Sigmoid colon (tissue), 4 donors: ENCODE measurements around the gene KRTAP12-3.

Source experiments
- CTCF ChIP-seq, 4 experiments: fragments of 450-650 bp in 3 of 4; fragments of 200-600 bp in 1 of 4; IDR thresholded peaks; one replicate each; pipeline ENCODE4 v1.5.1; 2016 to 2019; ENCODE audit warnings: antibody characterized with exemption in 4 of 4, mild to moderate bottlenecking in 3 of 4, moderate library complexity in 2 of 4
- EP300 ChIP-seq, 4 donors: sonication (generic); formaldehyde crosslinking; IDR thresholded peaks; one replicate each; pipeline ENCODE4 v1.6.1; 2017; ENCODE audit warnings: antibody characterized with exemption in 4 of 4
- POLR2A ChIP-seq, 2 donors: fragments of 450-650 bp; IDR thresholded peaks; one replicate each; pipeline ENCODE4 v1.6.1; 2016; ENCODE audit warnings: antibody characterized with exemption in 2 of 2, mild to moderate bottlenecking in 2 of 2, moderate library complexity in 2 of 2
- POLR2AphosphoS5 ChIP-seq, 4 donors: sonication (generic); formaldehyde crosslinking; IDR thresholded peaks; one replicate each; pipeline ENCODE4 v1.6.1; 2017; ENCODE audit warnings: antibody characterized with exemption in 4 of 4

DNA sequence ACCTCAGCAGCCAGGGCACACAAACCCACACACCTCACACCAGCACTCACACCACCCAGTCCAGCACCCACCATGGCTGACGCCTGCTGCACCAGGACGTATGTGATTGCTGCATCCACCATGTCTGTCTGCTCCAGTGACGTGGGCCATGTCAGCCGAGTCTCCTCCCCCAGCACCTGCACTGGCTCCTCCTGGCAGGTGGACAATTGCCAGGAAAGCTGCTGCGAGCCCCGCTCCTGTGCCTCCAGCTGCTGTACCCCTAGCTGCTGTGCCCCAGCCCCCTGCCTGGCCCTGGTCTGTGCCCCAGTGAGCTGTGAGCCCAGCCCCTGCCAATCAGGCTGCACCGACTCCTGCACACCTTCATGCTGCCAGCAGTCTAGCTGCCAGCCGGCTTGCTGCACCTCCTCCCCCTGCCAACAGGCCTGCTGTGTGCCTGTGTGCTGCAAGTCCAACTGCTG lies 45.7 kb upstream of the KRTAP12-3 start, which contains the start of gene KRTAP10-8:
- no peak for TF ChIP-seq CTCF (IDR thresholded peaks at IDR 0.05)
- no peak for TF ChIP-seq POLR2A (IDR thresholded peaks at IDR 0.05)
- TF ChIP-seq POLR2AphosphoS5 (IDR thresholded peaks at IDR 0.05): no peak
- TF ChIP-seq EP300 (IDR thresholded peaks at IDR 0.05): no peak
